Thyroid gland (tissue), 4 donors: ENCODE results near the gene ELMO1. TPM values are rescaled to one million over a fixed set of nuclear protein-coding genes. Genes with fewer than 3 reads are reported as not detected.

Experiments used
- DNase-seq, 2 donors: peaks; one replicate each; pipeline ENCODE4 v3.0.0-alpha.2; 2019
- H3K27ac ChIP-seq, 3 donors: fragments of 200-600 bp; sonication (generic); 1 replicate in 2 of 3; 2 replicates in 1 of 3; pipeline ENCODE4 v1.5.1; 2016 to 2019; ENCODE audit warnings: mild to moderate bottlenecking in 1 of 3, moderate library complexity in 1 of 3
- H3K27me3 ChIP-seq: fragments of 200-600 bp; sonication (generic); one replicate; pipeline ENCODE4 v1.5.1; 2019
- H3K36me3 ChIP-seq, 2 donors: fragments of 200-600 bp; sonication (generic); one replicate each; pipeline ENCODE4 v1.5.1; 2016 to 2019
- H3K4me1 ChIP-seq, 2 donors: fragments of 200-600 bp; sonication (generic); one replicate each; pipeline ENCODE4 v1.5.1; 2017 to 2019
- H3K4me3 ChIP-seq, 3 donors: fragments of 200-600 bp; sonication (generic); replicated peaks in 1 of 3; 1 replicate in 2 of 3; 2 replicates in 1 of 3; pipeline ENCODE4 v1.5.1; 2016; ENCODE audit warnings: mild to moderate bottlenecking in 1 of 3
- H3K9me3 ChIP-seq: fragments of 200-600 bp; sonication (generic); one replicate; pipeline ENCODE4 v1.5.1; 2017
- POLR2A ChIP-seq, 2 donors: fragments of 450-650 bp; IDR thresholded peaks; one replicate each; pipeline ENCODE4 v1.6.1; 2017; ENCODE audit warnings: antibody characterized with exemption in 2 of 2, mild to moderate bottlenecking in 2 of 2, moderate library complexity in 1 of 2
- WGBS, 2 donors: methylation state at CpG; one replicate each; pipeline ENCODE4 v1.1.5; 2017; 5-methylcytosine and 5-hydroxymethylcytosine counted together
- intact Hi-C: fragments of 100-400 bp; cut with DNase I; formaldehyde crosslinking; loops from one replicate; pipeline ENCODE4 v1.15.1; 2023
- total RNA-seq, 4 donors: library from RNA; depleted of rRNA; stranded (reverse); fragments of >200 nt; gene quantifications; one replicate each; pipeline ENCODE4 v1.2.3, GENCODE V29; 2016
- TF ChIP-seq, protein P1 (sequence below), 6 experiments: fragments of 200-600 bp in 3 of 6; fragments of 450-650 bp in 3 of 6; sonication (generic) in 3 of 6; IDR thresholded peaks; one replicate each; pipeline ENCODE4 v1.5.1; 2016 to 2019; ENCODE audit warnings: antibody characterized with exemption in 6 of 6, mild to moderate bottlenecking in 2 of 6, inconsistent platforms in 1 of 6, moderate library complexity in 1 of 6

Gene ELMO1
- total RNA-seq, 4 donors from 2014 or later = 168 to 423 (median 312) TPM

DNA sequence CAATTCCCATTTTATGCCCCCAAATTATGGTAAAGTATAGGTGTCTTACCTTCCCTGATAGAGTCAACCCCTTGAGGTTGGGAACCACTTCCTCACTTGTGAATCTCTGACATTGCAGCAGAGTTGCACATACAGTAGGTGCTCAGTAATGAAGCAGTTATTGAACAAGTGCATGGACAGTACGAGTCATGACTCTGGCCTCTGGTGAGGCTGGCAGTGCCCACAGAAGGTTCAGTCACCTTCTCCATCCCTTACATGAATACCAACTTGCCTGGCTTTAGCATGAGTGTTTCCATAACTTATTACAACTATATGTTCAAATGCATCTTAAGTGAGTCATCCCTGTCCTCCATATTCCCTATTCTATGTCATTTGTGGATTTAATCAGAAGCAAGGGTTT is 340.0 kb downstream of the ELMO1 start:
- Histone ChIP-seq H3K4me1 (no peaks in the 10 kb centered on the region), H3K27me3 (no peaks in the 10 kb centered on the region), H3K36me3 (no peaks in the 10 kb centered on the region), H3K4me3 (no peak overlapping the region), H3K27ac (no peak overlapping the region), H3K9me3 (no peaks in the 10 kb centered on the region)
- 96 to 100% methylated on average over 1 of the region's 1 CpG for WGBS, 2 donors
- no peak for TF ChIP-seq POLR2A (IDR thresholded peaks at IDR 0.05)
- TF ChIP-seq, protein P1, sequence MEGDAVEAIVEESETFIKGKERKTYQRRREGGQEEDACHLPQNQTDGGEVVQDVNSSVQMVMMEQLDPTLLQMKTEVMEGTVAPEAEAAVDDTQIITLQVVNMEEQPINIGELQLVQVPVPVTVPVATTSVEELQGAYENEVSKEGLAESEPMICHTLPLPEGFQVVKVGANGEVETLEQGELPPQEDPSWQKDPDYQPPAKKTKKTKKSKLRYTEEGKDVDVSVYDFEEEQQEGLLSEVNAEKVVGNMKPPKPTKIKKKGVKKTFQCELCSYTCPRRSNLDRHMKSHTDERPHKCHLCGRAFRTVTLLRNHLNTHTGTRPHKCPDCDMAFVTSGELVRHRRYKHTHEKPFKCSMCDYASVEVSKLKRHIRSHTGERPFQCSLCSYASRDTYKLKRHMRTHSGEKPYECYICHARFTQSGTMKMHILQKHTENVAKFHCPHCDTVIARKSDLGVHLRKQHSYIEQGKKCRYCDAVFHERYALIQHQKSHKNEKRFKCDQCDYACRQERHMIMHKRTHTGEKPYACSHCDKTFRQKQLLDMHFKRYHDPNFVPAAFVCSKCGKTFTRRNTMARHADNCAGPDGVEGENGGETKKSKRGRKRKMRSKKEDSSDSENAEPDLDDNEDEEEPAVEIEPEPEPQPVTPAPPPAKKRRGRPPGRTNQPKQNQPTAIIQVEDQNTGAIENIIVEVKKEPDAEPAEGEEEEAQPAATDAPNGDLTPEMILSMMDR (IDR thresholded peaks at IDR 0.05) = no peak
- no peak for DNase-seq
- intact Hi-C loops = no loop called here

DNA sequence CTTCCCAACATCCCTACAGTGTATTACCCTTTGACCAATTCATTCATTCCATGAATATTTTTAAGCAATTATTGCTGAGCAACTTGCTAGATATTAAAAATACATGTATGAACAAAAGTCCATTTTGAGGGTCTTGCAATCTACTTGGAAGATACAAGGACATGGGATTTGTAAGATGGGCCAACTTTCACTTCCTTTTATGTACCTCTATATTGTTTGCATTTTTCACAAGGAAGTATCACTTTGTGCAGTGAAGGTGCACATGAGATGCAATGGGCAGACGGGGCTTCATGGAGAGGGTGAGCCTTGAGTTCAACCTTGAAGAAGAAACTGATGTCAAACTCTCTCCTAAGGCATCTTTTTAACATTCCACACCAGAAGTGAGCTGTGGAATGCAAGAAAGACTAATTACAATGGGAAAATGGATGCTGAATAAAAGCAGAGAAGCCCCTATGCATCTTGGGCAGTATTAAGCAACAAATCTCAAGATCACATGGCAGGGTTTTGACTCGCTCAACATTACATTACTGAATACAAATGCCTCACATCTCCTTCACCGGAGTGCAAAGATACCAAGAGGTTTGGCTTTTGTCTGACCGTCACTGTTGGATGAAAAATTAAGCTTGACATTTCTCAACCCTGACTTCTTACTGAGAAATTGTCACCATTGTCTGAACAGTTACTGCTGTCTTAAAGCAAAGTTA is 341.5 kb downstream of the ELMO1 start:
- Histone ChIP-seq H3K27me3 (no peaks in the 10 kb centered on the region), H3K4me1 (no peaks in the 10 kb centered on the region), H3K4me3 (no peak overlapping the region), H3K27ac (no peak overlapping the region), H3K9me3 (no peaks in the 10 kb centered on the region), H3K36me3 (no peaks in the 10 kb centered on the region)
- no peak for TF ChIP-seq POLR2A (IDR thresholded peaks at IDR 0.05)
- TF ChIP-seq, protein P1 (IDR thresholded peaks at IDR 0.05) = no peak
- 93% methylated on average over 4 of the region's 4 CpGs for WGBS, 2 donors
- intact Hi-C loops = no loop called here
- no peak for DNase-seq

DNA sequence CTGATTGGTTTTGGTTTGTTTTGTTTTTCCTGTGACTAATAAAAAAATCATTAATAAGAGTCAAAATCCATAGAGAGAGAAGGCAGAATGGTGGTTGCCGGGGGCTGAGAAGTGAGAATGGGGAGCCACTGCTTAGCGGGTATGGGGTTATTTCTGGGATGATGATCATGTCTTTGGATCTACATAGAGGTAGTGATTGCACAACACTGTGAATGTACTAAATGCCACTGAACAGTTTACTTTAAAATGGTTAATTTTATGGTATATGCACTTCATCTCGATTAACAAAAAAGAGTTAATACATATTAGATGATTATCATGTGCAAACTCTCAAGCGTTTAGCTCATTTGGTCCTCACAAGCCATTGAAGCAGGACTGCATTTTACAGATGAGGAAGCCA is 342.9 kb downstream of the ELMO1 start:
- H3K4me1 ChIP-seq = no peaks in the 10 kb centered on the region
- TF ChIP-seq, protein P1 (IDR thresholded peaks at IDR 0.05) = no peak
- TF ChIP-seq POLR2A (IDR thresholded peaks at IDR 0.05) = no peak
- intact Hi-C loops = no loop called here
- no peaks in the 10 kb centered on the region for H3K36me3 ChIP-seq
- H3K27ac ChIP-seq = no peak overlapping the region
- H3K27me3 ChIP-seq = no peaks in the 10 kb centered on the region
- no peak for DNase-seq
- no peak overlapping the region for H3K4me3 ChIP-seq
- no peaks in the 10 kb centered on the region for H3K9me3 ChIP-seq
- 92 to 94% methylated on average over 4 of the region's 4 CpGs for WGBS, 2 donors

DNA sequence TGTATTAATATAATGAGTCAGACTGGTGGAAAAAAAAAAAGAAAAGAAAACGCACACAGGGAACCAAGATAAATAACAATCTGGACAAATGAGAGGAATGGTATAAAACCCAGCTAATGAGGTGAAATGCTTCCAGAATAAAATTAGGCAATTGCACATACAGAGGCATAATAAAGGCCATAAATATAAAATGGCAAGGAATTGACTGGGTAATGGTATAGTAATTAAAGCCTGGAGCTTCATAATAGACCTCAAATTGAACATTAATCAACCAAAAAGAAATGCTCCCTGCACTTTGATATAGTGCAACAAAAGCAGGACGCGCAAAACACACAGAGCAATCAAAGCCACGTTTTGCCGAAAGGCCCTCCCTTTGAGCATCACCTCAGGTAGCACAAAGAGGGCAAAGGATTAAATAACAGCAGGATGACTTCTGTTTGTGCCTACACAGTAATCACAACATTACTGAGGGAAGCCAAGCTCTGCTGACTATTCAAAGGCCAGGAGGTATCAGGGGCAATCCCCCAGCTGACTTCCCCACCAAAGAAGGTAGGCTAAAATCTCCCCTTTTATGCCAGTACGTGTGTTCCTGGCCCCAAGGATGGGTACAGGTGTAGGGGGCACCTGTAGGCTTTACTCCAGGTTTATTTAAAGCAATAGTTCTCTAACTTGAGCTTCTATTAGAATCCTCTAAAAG is 343.7 kb downstream of the ELMO1 start:
- no peak for TF ChIP-seq POLR2A (IDR thresholded peaks at IDR 0.05)
- TF ChIP-seq, protein P1 (IDR thresholded peaks at IDR 0.05) = no peak

DNA sequence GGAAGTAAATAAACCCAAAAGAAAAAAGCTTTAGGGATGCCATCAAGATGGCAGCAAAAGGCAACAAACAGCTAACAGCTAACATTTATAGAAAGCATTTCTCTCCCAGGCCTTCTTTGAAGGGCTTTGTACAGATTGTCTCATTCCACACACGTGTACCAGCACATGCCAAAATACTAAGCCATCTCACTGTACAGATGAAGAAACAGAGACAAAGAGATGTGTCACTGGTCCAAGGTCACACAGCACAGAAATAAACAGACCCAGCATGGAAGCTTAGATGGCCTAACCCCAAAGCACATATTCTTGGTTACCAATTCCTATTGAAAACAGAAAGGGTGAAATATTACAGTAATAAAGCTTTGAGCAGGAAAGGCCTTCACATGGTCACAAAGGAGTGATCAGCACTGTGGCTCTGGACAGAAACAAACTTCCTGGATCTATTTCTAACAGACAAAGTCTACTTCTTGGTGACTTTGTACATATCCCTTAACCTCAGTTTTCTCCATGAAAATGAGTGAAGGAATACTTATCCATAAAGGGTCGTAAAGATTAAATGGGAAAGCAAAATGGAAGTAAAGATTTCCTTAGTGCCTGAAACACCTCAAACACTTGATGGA is 346.0 kb downstream of the ELMO1 start:
- H3K9me3 ChIP-seq = no peaks in the 10 kb centered on the region
- WGBS, 2 donors = 93 to 97% methylated on average over 2 of the region's 2 CpGs
- TF ChIP-seq, protein P1 (IDR thresholded peaks at IDR 0.05) = no peak
- no peak for TF ChIP-seq POLR2A (IDR thresholded peaks at IDR 0.05)
- no peak overlapping the region for H3K27ac ChIP-seq
- no peaks in the 10 kb centered on the region for H3K36me3 ChIP-seq
- no peaks in the 10 kb centered on the region for H3K4me1 ChIP-seq
- DNase-seq = no peak
- H3K4me3 ChIP-seq = no peak overlapping the region
- intact Hi-C loops = no loop called here
- no peaks in the 10 kb centered on the region for H3K27me3 ChIP-seq

More for the DNA sequence above, 343.7 kb downstream of the ELMO1 start:
- Histone ChIP-seq H3K27me3 (no peaks in the 10 kb centered on the region), H3K36me3 (no peaks in the 10 kb centered on the region), H3K9me3 (no peaks in the 10 kb centered on the region), H3K4me1 (no peaks in the 10 kb centered on the region), H3K4me3 (no peak overlapping the region), H3K27ac (no peak overlapping the region)
- no peak for DNase-seq
- intact Hi-C loops = no loop called here
- WGBS, 2 donors = 66 to 67% methylated on average over 6 of the region's 6 CpGs
